GM23338 (cell line): ENCODE data around the gene SLC5A12. TPM values are rescaled to one million over a fixed set of nuclear protein-coding genes. Genes with fewer than 3 reads are reported as not detected.

Source experiments
- ATAC-seq: fragments of 200-7000 bp; cut with Tn5 transposase; 3 replicates; pipeline ENCODE4 v1.9.1; 2020
- DNase-seq: peaks from one replicate; pipeline ENCODE4 v3.0.0-alpha.2; 2015; ENCODE audit warnings: low spot score
- H2AFZ ChIP-seq: fragments of 200-600 bp; sonication (generic); 2 replicates; pipeline ENCODE4 v1.8.0; 2016; ENCODE audit warnings: antibody characterized with exemption, mild to moderate bottlenecking, moderate library complexity
- H3F3A ChIP-seq: fragments of 200-600 bp; sonication (generic); replicated peaks from 2 replicates; pipeline ENCODE4 v1.8.0; 2017; ENCODE audit warnings: antibody characterized with exemption, mixed run types, low read depth
- H3K27ac ChIP-seq: fragments of 200-600 bp; sonication (generic); 2 replicates; pipeline ENCODE4 v1.6.1; 2016; ENCODE audit warnings: low read depth
- H3K27me3 ChIP-seq: fragments of 200-600 bp; sonication (generic); 2 replicates; pipeline ENCODE4 v1.8.0; 2016; ENCODE audit warnings: mild to moderate bottlenecking, mixed run types, moderate library complexity; ENCODE audit not compliant: insufficient read depth
- H3K36me3 ChIP-seq: fragments of 200-600 bp; sonication (generic); 2 replicates; pipeline ENCODE4 v1.8.0; 2016; ENCODE audit warnings: mild to moderate bottlenecking; ENCODE audit not compliant: insufficient read depth
- H3K4me1 ChIP-seq: fragments of 200-600 bp; sonication (generic); 2 replicates; pipeline ENCODE4 v1.8.0; 2016; ENCODE audit warnings: mild to moderate bottlenecking, moderate library complexity; ENCODE audit not compliant: insufficient read depth
- H3K4me2 ChIP-seq: fragments of 200-600 bp; sonication (generic); 2 replicates; pipeline ENCODE4 v1.7.1; 2017; ENCODE audit warnings: mixed run types
- H3K4me3 ChIP-seq: fragments of 200-600 bp; sonication (generic); 2 replicates; pipeline ENCODE4 v1.6.1; 2016; ENCODE audit warnings: mixed run types
- H3K79me2 ChIP-seq: fragments of 200-600 bp; sonication (generic); replicated peaks from 2 replicates; pipeline ENCODE4 v1.8.0; 2017; ENCODE audit warnings: mild to moderate bottlenecking; ENCODE audit not compliant: insufficient read depth
- H3K9me2 ChIP-seq: fragments of 200-600 bp; sonication (generic); 2 replicates; pipeline ENCODE4 v1.8.0; 2017; ENCODE audit not compliant: insufficient read depth
- H4K20me1 ChIP-seq: fragments of 200-600 bp; sonication (generic); replicated peaks from 2 replicates; pipeline ENCODE4 v1.8.0; 2017; ENCODE audit warnings: mild to moderate bottlenecking; ENCODE audit not compliant: insufficient read depth
- H3K27ac Mint-ChIP-seq: 2 replicates; pipeline ENCODE4 v1.8.0; 2020; ENCODE audit warnings: inconsistent platforms, mild to moderate bottlenecking, moderate library complexity, mixed read lengths
- H3K27me3 Mint-ChIP-seq: 3 replicates; pipeline ENCODE4 v1.8.0; 2022; ENCODE audit warnings: low read depth, mild to moderate bottlenecking, moderate library complexity, mixed read lengths, inconsistent platforms; ENCODE audit not compliant: insufficient read depth, poor library complexity
- H3K36me3 Mint-ChIP-seq: 3 replicates; pipeline ENCODE4 v1.8.0; 2021; ENCODE audit warnings: low read depth, mild to moderate bottlenecking, inconsistent platforms, moderate library complexity, mixed read lengths
- H3K4me1 Mint-ChIP-seq: 3 replicates; pipeline ENCODE4 v1.8.0; 2020; ENCODE audit warnings: mild to moderate bottlenecking, inconsistent platforms, mixed read lengths
- H3K4me3 Mint-ChIP-seq: 3 replicates; pipeline ENCODE4 v1.8.0; 2021; ENCODE audit warnings: moderate library complexity, mild to moderate bottlenecking, inconsistent platforms, mixed read lengths
- H3K9me3 Mint-ChIP-seq: 3 replicates; pipeline ENCODE4 v1.8.0; 2020; ENCODE audit warnings: moderate library complexity, mild to moderate bottlenecking, inconsistent platforms, mixed read lengths
- CTCF ChIP-seq, 2 experiments: fragments of 200-600 bp in 1 of 2; sonication (generic) in 1 of 2; conservative IDR thresholded peaks; 2 replicates each; pipeline versions ENCODE4 v1.5.1 to v1.6.1; 2016 to 2017; ENCODE audit warnings: antibody characterized with exemption in 2 of 2, low read depth in 2 of 2, mild to moderate bottlenecking in 2 of 2, moderate library complexity in 1 of 2
- EZH2 ChIP-seq: fragments of 200-600 bp; sonication (generic); IDR thresholded peaks from one replicate; pipeline ENCODE4 v1.8.0; 2017; ENCODE audit warnings: antibody characterized with exemption, mild to moderate bottlenecking, low read depth; ENCODE audit not compliant: unreplicated experiment
- EZH2phosphoT487 ChIP-seq: fragments of 200-600 bp; sonication (generic); IDR thresholded peaks from one replicate; pipeline ENCODE4 v1.8.1; 2018; ENCODE audit warnings: antibody characterized with exemption; ENCODE audit not compliant: unreplicated experiment
- NANOG ChIP-seq: IDR thresholded peaks from 2 replicates; pipeline ENCODE4 v1.6.1; 2016; ENCODE audit warnings: antibody characterized with exemption, borderline replicate concordance
- POLR2AphosphoS5 ChIP-seq: IDR thresholded peaks from 2 replicates; pipeline ENCODE4 v1.6.1; 2016; ENCODE audit warnings: antibody characterized with exemption, low read depth
- REST ChIP-seq: IDR thresholded peaks from one replicate; pipeline ENCODE4 v1.6.1; 2018; ENCODE audit warnings: antibody characterized with exemption; ENCODE audit not compliant: unreplicated experiment
- STAT1 ChIP-seq: IDR thresholded peaks from one replicate; pipeline ENCODE4 v1.6.1; 2016; ENCODE audit warnings: antibody characterized with exemption; ENCODE audit not compliant: unreplicated experiment
- ZNF114 ChIP-seq: fragments of 250-450 bp; sonication (Bioruptor Pico); IDR thresholded peaks from 2 replicates; pipeline ENCODE4 v1.5.0; 2020; ENCODE audit warnings: mild to moderate bottlenecking, moderate library complexity
- ZNF331 ChIP-seq: fragments of 250-450 bp; sonication (Bioruptor Pico); IDR thresholded peaks from 2 replicates; pipeline ENCODE4 v1.5.0; 2020; ENCODE audit warnings: low read depth, mild to moderate bottlenecking, moderate library complexity
- ZNF462 ChIP-seq: fragments of 250-450 bp; sonication (Bioruptor Pico); IDR thresholded peaks from 2 replicates; pipeline ENCODE4 v1.5.0; 2020; ENCODE audit warnings: mild to moderate bottlenecking, moderate library complexity
- polyA plus RNA-seq: library from polyadenylated mRNA; unstranded; fragments of >200 nt; fragmentation: Nextera tagmentation; extraction: Ambion mirVana; gene quantifications from 2 replicates; pipeline ENCODE4 v1.2.1, GENCODE V29; 2016
- total RNA-seq: library from RNA; depleted of rRNA; stranded (reverse); fragments of >200 nt; shearing (Covaris generic); gene quantifications from 2 replicates; pipeline ENCODE4 v1.2.3, GENCODE V29; 2014

Gene SLC5A12
- total and polyA plus RNA-seq, 2 experiments from 2014 or later: 0.60 to 1.4 TPM

GRCh38 chr11:26708736-26709456, 13.0 kb downstream of the SLC5A12 start:
- Histone ChIP-seq H3K36me3 (no peaks in the 10 kb centered on the region), H3K4me1 (peaks cover under 1% of the 10 kb centered on the region; the same call in 1 of the 2 replicates), H3K27ac (no peak overlapping the region), H3K4me3 (no peak overlapping the region), H2AFZ (no peak overlapping the region), H4K20me1 (no peaks in the 10 kb centered on the region), H3K4me2 (no peak overlapping the region), H3F3A (no peaks in the 10 kb centered on the region), H3K79me2 (no peaks in the 10 kb centered on the region), H3K9me2 (no peaks in the 10 kb centered on the region; the same call in 1 of the 2 replicates), H3K27me3 (no peaks in the 10 kb centered on the region)
- H3K27me3 Mint-ChIP-seq: no peaks in the 10 kb centered on the region
- H3K36me3 Mint-ChIP-seq: no peaks in the 10 kb centered on the region
- no peak for TF ChIP-seq ZNF114 (CRISPR knock-in tag)
- no peak for TF ChIP-seq EZH2
- TF ChIP-seq REST: no peak
- no peak for TF ChIP-seq NANOG
- no peak for DNase-seq
- H3K4me3 Mint-ChIP-seq: no peak overlapping the region
- H3K27ac Mint-ChIP-seq: no peak overlapping the region
- H3K9me3 Mint-ChIP-seq: no peaks in the 10 kb centered on the region
- no peak for ATAC-seq
- peaks cover 2% of the 10 kb centered on the region; the same call in 2 of the 3 replicates for H3K4me1 Mint-ChIP-seq

- H3K27ac Mint-ChIP-seq: no peak overlapping the region
- H3F3A ChIP-seq: no peaks in the 10 kb centered on the region
- ATAC-seq: no peak
- TF ChIP-seq ZNF331 (CRISPR knock-in tag) (no peak), CTCF (conservative IDR thresholded peaks at IDR 0.05; ENCODE audit: low read depth in 2 of 2) (no peak), POLR2AphosphoS5 (no peak), NANOG (no peak), EZH2phosphoT487 (no peak), STAT1 (no peak), ZNF462 (CRISPR knock-in tag) (no peak)
Observed at GRCh38 chr11:26706181-26706580, 15.7 kb downstream of the SLC5A12 start.

More at GRCh38 chr11:26706181-26706580, 15.7 kb downstream of the SLC5A12 start:
- no peaks in the 10 kb centered on the region for H4K20me1 ChIP-seq
- peaks cover 8% of the 10 kb centered on the region for H3K4me1 Mint-ChIP-seq
- H3K36me3 ChIP-seq: no peaks in the 10 kb centered on the region
- H3K4me3 ChIP-seq: no peak overlapping the region
- no peak overlapping the region for H3K4me3 Mint-ChIP-seq
- no peak overlapping the region for H2AFZ ChIP-seq
- no peak overlapping the region for H3K4me2 ChIP-seq
- no peaks in the 10 kb centered on the region for H3K27me3 ChIP-seq
- no peaks in the 10 kb centered on the region for H3K9me3 Mint-ChIP-seq
- H3K27ac ChIP-seq: no peak overlapping the region
- H3K27me3 Mint-ChIP-seq: no peaks in the 10 kb centered on the region
- no peak for DNase-seq
- H3K36me3 Mint-ChIP-seq: no peaks in the 10 kb centered on the region
- H3K4me1 ChIP-seq: peaks cover 4% of the 10 kb centered on the region; the same call in 1 of the 2 replicates
- no peaks in the 10 kb centered on the region; the same call in 1 of the 2 replicates for H3K9me2 ChIP-seq
- H3K79me2 ChIP-seq: no peaks in the 10 kb centered on the region
